GM12878 (cell line): ENCODE results near the gene NGB. TPM values are rescaled to one million over a fixed set of nuclear protein-coding genes. Genes with fewer than 3 reads are reported as not detected.

ENCODE experiments used
- ATAC-seq: fragments of 200-7000 bp; cut with Tn5 transposase; 3 replicates; pipeline ENCODE4 v1.9.1; 2020; ENCODE audit warnings: mild to moderate bottlenecking, moderate library complexity
- BruUV-seq: library from RNA; stranded (reverse); fragments of 400-500 nt; replicated peaks from 2 replicates; lab custom pipeline; 2021; lab: Mats Ljungman, UMichigan
- CTCF ChIA-PET: fragments of 300-600 bp; sonication (Branson Sonifier 250); formaldehyde crosslinking; extraction: SDS; loops from one replicate; lab custom pipeline; 2021; ENCODE audit warnings: inconsistent platforms; lab: Yijun Ruan, JAX
- POLR2A ChIA-PET: fragments of 350-600 bp; formaldehyde crosslinking; extraction: SDS; loops from one replicate; lab custom pipeline; 2021; ENCODE audit warnings: inconsistent platforms; lab: Charles Lee
- RAD21 ChIA-PET: fragments of 300-600 bp; sonication (Branson Sonifier 250); formaldehyde crosslinking; loops from one replicate; lab custom pipeline; 2023; ENCODE audit warnings: antibody characterized with exemption; ENCODE audit not compliant: unreplicated experiment; lab: Charles Lee
- SMC1A ChIA-PET: fragments of 300-600 bp; sonication (Branson Sonifier 250); formaldehyde crosslinking; loops from one replicate; lab custom pipeline; 2023; ENCODE audit not compliant: unreplicated experiment, uncharacterized antibody; lab: Charles Lee
- DNase-seq: peaks from one replicate; pipeline ENCODE4 v3.0.0-alpha.2; 2011; ENCODE audit warnings: low read depth, low spot score
- FAIRE-seq: peaks from 3 replicates; lab custom pipeline; 2011; peaks lifted over from hg19 to GRCh38; lab: Jason Lieb, UNC
- H2AFZ ChIP-seq: 2 replicates; pipeline ENCODE4 v1.6.0; 2011; ENCODE audit warnings: low read depth, low read length, control low read depth; ENCODE audit not compliant: control insufficient read depth
- H3K27ac ChIP-seq: 2 replicates; pipeline ENCODE4 v1.5.1; 2011; ENCODE audit warnings: control low read depth; ENCODE audit not compliant: control insufficient read depth, insufficient read depth
- H3K27me3 ChIP-seq, 2 experiments: replicated peaks in 1 of 2; 2 replicates each; pipeline versions ENCODE4 v1.6.0 to v1.6.1; 2011; ENCODE audit warnings: low read length in 1 of 2; ENCODE audit not compliant: control insufficient read depth in 2 of 2, insufficient read depth in 2 of 2
- H3K36me3 ChIP-seq, 2 experiments: 2 replicates each; pipeline ENCODE4 v1.5.1; 2011; ENCODE audit warnings: low read length in 1 of 2; ENCODE audit not compliant: control insufficient read depth in 2 of 2, insufficient read depth in 2 of 2
- H3K4me1 ChIP-seq: 2 replicates; pipeline ENCODE4 v1.6.1; 2011; ENCODE audit warnings: mild to moderate bottlenecking, low read length, moderate library complexity, mixed read lengths; ENCODE audit not compliant: control insufficient read depth, insufficient read depth
- H3K4me2 ChIP-seq: 2 replicates; pipeline ENCODE4 v1.6.0; 2011; ENCODE audit warnings: control low read depth; ENCODE audit not compliant: control insufficient read depth, insufficient read depth
- H3K4me3 ChIP-seq: fragments of 200-600 bp; sonication (generic); 2 replicates; pipeline ENCODE4 v1.5.1; 2016
- H3K79me2 ChIP-seq: 2 replicates; pipeline ENCODE4 v1.6.0; 2011; ENCODE audit warnings: low read length; ENCODE audit not compliant: control insufficient read depth, insufficient read depth
- H3K9ac ChIP-seq: 2 replicates; pipeline ENCODE4 v1.8.0; 2011; ENCODE audit warnings: low read length, control low read depth, mixed read lengths; ENCODE audit not compliant: control insufficient read depth, insufficient read depth
- H3K9me3 ChIP-seq: replicated peaks from 3 replicates; pipeline ENCODE4 v1.5.1; 2011; ENCODE audit warnings: mild to moderate bottlenecking, low read length; ENCODE audit not compliant: control insufficient read depth, insufficient read depth
- H4K20me1 ChIP-seq: 2 replicates; pipeline ENCODE4 v1.6.0; 2011; ENCODE audit not compliant: control insufficient read depth, insufficient read depth
- EED ChIP-seq: sonication (generic); IDR thresholded peaks from 2 replicates; pipeline ENCODE4 v1.6.1; 2016; ENCODE audit warnings: antibody characterized with exemption, low read depth
- FOXM1 ChIP-seq: IDR thresholded peaks from 2 replicates; pipeline ENCODE4 v1.6.1; 2012; ENCODE audit warnings: low read depth, mild to moderate bottlenecking, inconsistent platforms, low read length, moderate library complexity
- IKZF1 ChIP-seq: fragments of 450-650 bp; conservative IDR thresholded peaks from 2 replicates; pipeline ENCODE4 v1.6.1; 2017; ENCODE audit warnings: antibody characterized with exemption, mild to moderate bottlenecking
- KDM1A ChIP-seq: fragments of 200-600 bp; sonication (generic); IDR thresholded peaks from 2 replicates; pipeline ENCODE4 v1.6.1; 2016; ENCODE audit warnings: borderline replicate concordance
- MTA2 ChIP-seq: fragments of 450-650 bp; IDR thresholded peaks from 2 replicates; pipeline ENCODE4 v1.6.1; 2016; ENCODE audit warnings: low read depth, mild to moderate bottlenecking, moderate library complexity
- MYC ChIP-seq: IDR thresholded peaks from 2 replicates; pipeline ENCODE4 v1.6.1; 2011; ENCODE audit warnings: mild to moderate bottlenecking, low read length, moderate library complexity, inconsistent platforms; ENCODE audit not compliant: insufficient read depth, insufficient replicate concordance, insufficient read length, severe bottlenecking
- NFIC ChIP-seq: IDR thresholded peaks from 2 replicates; pipeline ENCODE4 v1.6.1; 2012; ENCODE audit warnings: low read depth, mild to moderate bottlenecking, inconsistent platforms, low read length, moderate library complexity
- NRF1 ChIP-seq: conservative IDR thresholded peaks from 2 replicates; pipeline ENCODE4 v1.6.1; 2011; ENCODE audit warnings: mild to moderate bottlenecking, low read depth, low read length, improper control_type of control experiment
- PML ChIP-seq: IDR thresholded peaks from 2 replicates; pipeline ENCODE4 v1.6.1; 2012; ENCODE audit warnings: low read length, inconsistent platforms
- POLR2AphosphoS2 ChIP-seq: IDR thresholded peaks from 2 replicates; pipeline ENCODE4 v1.6.1; 2011; ENCODE audit warnings: low read depth, mild to moderate bottlenecking, low read length, improper control_type of control experiment, moderate library complexity
- POLR2AphosphoS5 ChIP-seq: IDR thresholded peaks from 2 replicates; pipeline ENCODE4 v1.6.1; 2011; ENCODE audit warnings: mild to moderate bottlenecking, low read length, inconsistent platforms
- POU2F2 ChIP-seq: IDR thresholded peaks from 3 replicates; pipeline ENCODE4 v1.6.1; 2011; ENCODE audit warnings: low read depth, mild to moderate bottlenecking, low read length, borderline replicate concordance
- RB1 ChIP-seq: fragments of 450-650 bp; formaldehyde crosslinking; IDR thresholded peaks from 2 replicates; pipeline ENCODE4 v1.6.1; 2017; ENCODE audit warnings: mild to moderate bottlenecking, borderline replicate concordance
- RBBP5 ChIP-seq: fragments of 200-600 bp; sonication (generic); conservative IDR thresholded peaks from 2 replicates; pipeline ENCODE4 v1.6.1; 2016
- RCOR1 ChIP-seq: conservative IDR thresholded peaks from 2 replicates; pipeline ENCODE4 v1.6.1; 2012; ENCODE audit warnings: low read depth, low read length, improper control_type of control experiment
- RELB ChIP-seq: fragments of 450-650 bp; IDR thresholded peaks from 2 replicates; pipeline ENCODE4 v1.6.1; 2017; ENCODE audit warnings: low read depth, mild to moderate bottlenecking, moderate library complexity
- SMAD1 ChIP-seq: fragments of 450-650 bp; IDR thresholded peaks from 2 replicates; pipeline ENCODE4 v1.6.1; 2018; ENCODE audit warnings: mild to moderate bottlenecking, low read depth; ENCODE audit not compliant: partially characterized antibody
- SMC3 ChIP-seq: IDR thresholded peaks from 2 replicates; pipeline ENCODE4 v1.6.1; 2011; ENCODE audit warnings: low read length, improper control_type of control experiment, borderline replicate concordance
- ZBED1 ChIP-seq: IDR thresholded peaks from 2 replicates; pipeline ENCODE4 v1.6.1; 2016; ENCODE audit warnings: borderline replicate concordance
- ZNF384 ChIP-seq: IDR thresholded peaks from 2 replicates; pipeline ENCODE4 v1.6.1; 2012; ENCODE audit warnings: low read depth, mild to moderate bottlenecking, low read length, improper control_type of control experiment, borderline replicate concordance
- WGBS: methylation state at CpG from one replicate; pipeline ENCODE4 v1.1.6; 2016; ENCODE audit warnings: low lambda C conversion rate; ENCODE audit not compliant: insufficient replicate concordance, insufficient coverage; ENCODE audit errors: missing lambda C conversion rate; 5-methylcytosine and 5-hydroxymethylcytosine counted together
- in situ Hi-C: fragments of 300-500 bp; cut with MboI; formaldehyde crosslinking; loops from 9 replicates; pipeline ENCODE4 v1.14.3; 2018; ENCODE audit warnings: mixed read lengths
- intact Hi-C: fragments of 100-400 bp; cut with micrococcal nuclease; formaldehyde crosslinking; loops from one replicate; pipeline ENCODE4 v1.14.2; 2022; ENCODE audit not compliant: unreplicated experiment
- polyA plus RNA-seq, 11 experiments: library from polyadenylated mRNA; depleted of rRNA in 4 of 11; unstranded in 6 of 11; stranded (reverse) in 5 of 11; fragments of >200 nt; fragmentation: Nextera tagmentation in 4 of 11; fragmentation: Illumina TruSeq in 1 of 11; extraction: Ambion mirVana in 4 of 11; extraction: Trizol in 1 of 11; gene quantifications; 1 replicate in 1 of 11; 2 replicates in 10 of 11; pipeline versions ENCODE4 v1.2.1 to v1.2.3, GENCODE V29; 2011 to 2016; ENCODE audit warnings: inconsistent platforms in 2 of 11, missing spikeins in 2 of 11, low read depth in 1 of 11
- total RNA-seq, 4 experiments: library from RNA; depleted of rRNA in 3 of 4; stranded (reverse); fragments of >200 nt in 3 of 4; fragmentation: Illumina TruSeq in 1 of 4; extraction: Trizol in 1 of 4; gene quantifications; 2 replicates each; pipeline versions ENCODE4 v1.2.1 to v1.2.3, GENCODE V29; 2013 to 2021

Gene NGB
- total and polyA plus RNA-seq, 10 of the 15 experiments (the other 5 are each of a cell fraction or from before 2014, with no cell fraction given) = 0.19 TPM; not detected in 9

DNA sequence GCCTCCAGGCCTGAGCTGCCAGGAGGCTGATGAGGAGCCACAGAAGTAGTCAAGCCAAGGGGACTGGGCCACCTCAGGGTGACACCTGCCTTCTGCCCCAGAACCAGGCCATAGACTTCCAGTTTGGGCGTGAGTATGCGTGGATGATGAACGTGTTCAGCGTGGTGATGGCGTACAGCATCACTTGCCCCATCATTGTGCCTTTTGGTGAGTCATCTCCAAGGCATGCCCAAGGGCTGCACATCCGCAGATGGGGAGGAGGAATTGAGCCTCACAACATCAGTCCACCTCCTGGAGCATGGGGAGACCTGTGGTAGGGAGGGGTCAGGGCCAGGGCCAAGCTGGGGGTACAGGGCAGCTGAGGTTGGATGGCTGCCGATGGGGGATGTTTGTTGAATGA, 22.3 kb downstream of the NGB start:
- H3K4me3 ChIP-seq = no peak overlapping the region
- no peaks in the 10 kb centered on the region; a peak in 1 of 4 replicates for H3K27me3 ChIP-seq
- H4K20me1 ChIP-seq = no peaks in the 10 kb centered on the region
- intact Hi-C loops (no loop called here), in situ Hi-C loops (no loop called here)
- no peak overlapping the region for H3K4me2 ChIP-seq
- DNase-seq (no peak), ATAC-seq (no peak), FAIRE-seq (no peak)
- TF ChIP-seq EED (no peak), SMAD1 (no peak), IKZF1 (no peak), MTA2 (no peak), RCOR1 (no peak), FOXM1 (no peak)
- ChIA-PET RAD21 (no interaction called here), SMC1A (no interaction called here), CTCF (no interaction called here), POLR2A (no interaction called here)
- H3K9me3 ChIP-seq = no peaks in the 10 kb centered on the region
- H3K4me1 ChIP-seq = no peaks in the 10 kb centered on the region
- H3K79me2 ChIP-seq = no peaks in the 10 kb centered on the region
- BruUV-seq = no TSS peak
- H2AFZ ChIP-seq = no peak overlapping the region
- 47% methylated on average over 7 of the region's 7 CpGs for WGBS
- no peaks in the 10 kb centered on the region for H3K36me3 ChIP-seq
- H3K27ac ChIP-seq = no peak overlapping the region
- no peak overlapping the region for H3K9ac ChIP-seq

DNA sequence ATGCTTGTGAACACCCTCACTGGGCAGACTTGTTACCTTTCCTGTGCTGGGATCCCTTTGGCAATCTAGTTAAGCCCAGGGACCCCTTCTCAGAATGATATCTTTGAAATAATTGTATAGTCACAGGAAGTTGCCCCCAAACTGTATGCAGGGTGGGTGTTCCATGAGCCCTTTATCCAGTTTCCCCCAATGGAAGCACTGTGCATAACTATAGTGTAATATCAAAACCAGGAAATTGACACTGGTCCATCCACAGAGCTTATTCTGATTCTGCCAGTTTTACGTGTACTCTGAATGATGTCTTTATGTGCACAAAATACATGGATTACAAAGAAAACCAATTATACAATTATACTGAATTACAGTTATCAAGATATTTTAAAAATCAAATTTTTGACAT, 24.2 kb downstream of the NGB start:
- Histone ChIP-seq H3K79me2 (no peaks in the 10 kb centered on the region), H3K27ac (no peak overlapping the region), H3K9ac (no peak overlapping the region), H3K4me3 (no peak overlapping the region), H3K4me2 (no peak overlapping the region), H3K4me1 (no peaks in the 10 kb centered on the region), H2AFZ (no peak overlapping the region), H3K27me3 (peaks cover 0 to 1% of the 10 kb centered on the region in 2 experiments; a peak in 1 of 4 replicates), H3K36me3 (no peaks in the 10 kb centered on the region), H3K9me3 (no peaks in the 10 kb centered on the region), H4K20me1 (no peaks in the 10 kb centered on the region)
- ChIA-PET RAD21 (no interaction called here), CTCF (interaction anchor here (0.7 to 1.7 kb wide), 2 partner anchors 10 to 372 kb away, joined by 3 to 4 read pairs; no protein-coding TSS in a partner anchor), POLR2A (no interaction called here), SMC1A (no interaction called here)
- no TSS peak for BruUV-seq
- in situ Hi-C loops = no loop called here
- ATAC-seq = no peak
- FAIRE-seq = no peak
- intact Hi-C loops = no loop called here
- no peak for DNase-seq
- 41% methylated on average over 1 of the region's 1 CpG for WGBS
- no peak for TF ChIP-seq SMC3
- TF ChIP-seq SMAD1 = no peak
- no peak for TF ChIP-seq ZBED1
- no peak for TF ChIP-seq NRF1
- no peak for TF ChIP-seq POU2F2
- TF ChIP-seq RELB = no peak
- no peak for TF ChIP-seq ZNF384
- TF ChIP-seq PML = no peak
- TF ChIP-seq POLR2AphosphoS2 = no peak
- TF ChIP-seq RB1 = no peak
- TF ChIP-seq KDM1A = no peak
- TF ChIP-seq RBBP5 = no peak
- no peak for TF ChIP-seq MYC
- TF ChIP-seq POLR2AphosphoS5 = no peak
- TF ChIP-seq NFIC = no peak
